Stimulated activated CD8-positive, alpha-beta memory T cell treated with anti-CD3 and anti-CD28 coated beads, Interleukin-15, amount 100 ng/mL, for 1 hour (primary cell): ENCODE results near the gene NUDT4B.
"Not testable (repeated sequence)": the region's sequence is repeated elsewhere in the genome, so short reads cannot be mapped to it uniquely, and the experiment has no call there.

ENCODE experiments used
- DNase-seq: peaks from one replicate; pipeline ENCODE4 v3.0.0-alpha.2; 2020; ENCODE audit warnings: low read depth

Gene NUDT4B

GRCh38 chr1:148748563-148749334, at the start of gene NUDT4B:
NUDT4B (plus strand) TSS chr1:148748774; CDS start chr1:148748953, 179 bp downstream.
- not testable (repeated sequence) for DNase-seq

DNA sequence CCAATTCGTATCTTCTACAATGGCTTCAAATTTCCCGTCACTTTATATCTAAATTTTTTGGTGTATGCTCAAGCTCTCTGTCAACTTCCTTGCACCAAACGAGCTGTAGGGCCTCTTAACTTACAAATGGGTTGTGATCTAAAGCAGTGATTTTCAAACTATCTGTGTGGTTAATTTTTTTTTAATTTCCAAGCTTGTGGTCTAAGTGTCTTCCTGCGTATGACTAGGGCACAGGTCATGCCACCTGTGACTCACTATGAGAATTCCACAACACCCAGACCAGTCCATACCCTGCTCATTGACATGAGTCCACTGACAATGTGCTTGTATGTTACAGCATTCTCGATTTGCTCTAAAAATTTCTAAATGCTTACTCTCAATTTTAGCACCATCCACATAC, 49.2 kb upstream of the NUDT4B start:
- not testable (repeated sequence) for DNase-seq

GRCh38 chr1:148702242-148702641, 46.3 kb upstream of the NUDT4B start:
- not testable (repeated sequence) for DNase-seq

DNA sequence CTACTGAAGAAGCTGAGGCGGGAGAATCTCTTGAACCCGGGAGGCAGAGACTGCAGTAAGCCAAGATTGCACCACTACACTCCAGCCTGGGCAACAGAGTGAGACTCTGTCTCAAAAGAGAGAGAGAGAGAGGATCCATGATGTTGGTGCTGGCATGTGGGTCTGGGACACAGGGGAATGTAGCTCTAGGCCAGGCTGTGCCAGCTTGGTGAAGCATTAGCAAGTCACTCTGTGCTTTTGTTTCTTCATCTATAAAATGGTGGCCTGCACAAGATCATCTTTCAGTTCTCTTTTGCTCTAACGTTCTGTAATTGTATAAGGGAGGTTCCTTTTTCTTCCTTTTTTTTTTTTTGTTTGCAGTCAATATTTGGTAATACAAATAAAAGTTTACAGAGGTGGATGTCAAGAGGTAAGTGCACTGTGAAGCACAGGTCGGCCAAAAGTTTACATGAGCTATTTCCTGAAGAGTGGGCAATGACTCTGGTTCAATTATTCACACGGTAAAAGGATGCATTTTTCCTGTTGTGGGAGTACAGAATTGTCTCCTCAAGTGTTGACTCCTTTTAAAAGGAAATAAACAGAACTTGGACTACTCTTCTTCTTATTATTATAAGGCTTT, 44.5 kb upstream of the NUDT4B start:
- not testable (repeated sequence) for DNase-seq

DNA sequence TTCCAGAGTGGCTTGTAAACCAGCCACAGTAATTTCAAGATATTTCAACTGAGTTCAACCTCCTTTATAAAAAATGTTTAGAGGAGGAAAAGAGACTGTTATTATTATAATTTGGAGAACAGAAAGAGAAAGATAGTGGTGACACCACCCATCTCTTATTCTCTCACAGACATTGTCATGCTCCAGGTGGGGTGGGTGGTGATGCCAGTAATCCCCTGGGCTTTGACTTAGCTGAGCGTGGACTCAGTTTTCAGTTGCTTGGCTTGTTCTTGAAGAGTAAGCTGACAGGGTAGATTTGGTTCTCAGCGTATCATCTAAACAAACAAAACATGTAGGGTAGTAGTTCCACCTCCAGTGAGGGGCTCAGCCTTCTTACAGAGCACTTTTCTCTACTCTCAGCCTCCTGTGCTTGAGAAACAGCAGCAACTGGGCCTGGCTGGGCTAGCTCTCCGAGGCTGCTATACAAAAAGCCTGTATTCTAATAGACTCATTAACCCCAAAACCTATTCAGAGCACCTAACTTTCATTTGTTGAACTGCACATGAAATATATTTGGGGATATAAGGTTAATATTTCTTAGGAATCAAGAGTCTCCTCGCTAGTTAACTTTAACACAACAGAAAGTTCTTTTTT, 43.1 kb upstream of the NUDT4B start:
- not testable (repeated sequence) for DNase-seq

- DNase-seq: not testable (repeated sequence)
Observed at GRCh38 chr1:148708779-148709333, 39.7 kb upstream of the NUDT4B start.

DNA sequence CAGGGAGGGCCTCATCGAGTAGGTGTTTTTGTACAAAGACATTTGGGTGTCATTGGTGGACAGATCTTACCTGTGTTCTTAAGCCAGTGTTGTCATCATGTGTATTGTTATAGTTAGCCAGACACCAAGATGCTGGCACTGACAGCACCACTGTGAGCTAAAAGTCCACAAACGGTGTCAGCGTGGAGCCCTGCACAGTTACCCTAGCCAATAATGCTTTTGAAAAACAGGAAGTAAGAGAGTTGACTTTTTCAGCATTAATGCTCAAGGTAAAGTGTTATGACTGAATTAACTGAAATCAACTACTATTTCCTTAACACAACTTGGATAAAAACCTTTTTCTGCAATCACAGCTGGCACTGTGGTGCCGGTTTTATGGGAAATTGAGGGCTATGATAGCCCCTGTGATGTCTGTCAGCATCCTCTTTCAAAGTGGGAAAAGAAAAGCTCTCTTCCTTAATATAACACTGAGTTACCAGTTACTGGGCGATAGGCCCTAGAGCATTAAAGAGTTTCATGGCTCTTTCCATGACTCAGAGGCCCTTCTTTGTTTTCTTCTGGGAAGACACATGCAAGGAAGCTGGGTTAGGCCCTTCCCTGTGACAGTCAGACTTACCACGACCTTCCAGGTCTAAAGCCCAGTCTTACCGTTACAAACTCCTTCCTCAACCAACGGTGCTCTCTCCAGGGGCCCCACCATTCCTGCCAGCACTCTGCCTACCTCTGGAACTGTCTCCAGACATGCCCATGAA, 37.6 kb upstream of the NUDT4B start:
- not testable (repeated sequence) for DNase-seq

GRCh38 chr1:148712353-148712752, 36.2 kb upstream of the NUDT4B start:
- not testable (repeated sequence) for DNase-seq

DNA sequence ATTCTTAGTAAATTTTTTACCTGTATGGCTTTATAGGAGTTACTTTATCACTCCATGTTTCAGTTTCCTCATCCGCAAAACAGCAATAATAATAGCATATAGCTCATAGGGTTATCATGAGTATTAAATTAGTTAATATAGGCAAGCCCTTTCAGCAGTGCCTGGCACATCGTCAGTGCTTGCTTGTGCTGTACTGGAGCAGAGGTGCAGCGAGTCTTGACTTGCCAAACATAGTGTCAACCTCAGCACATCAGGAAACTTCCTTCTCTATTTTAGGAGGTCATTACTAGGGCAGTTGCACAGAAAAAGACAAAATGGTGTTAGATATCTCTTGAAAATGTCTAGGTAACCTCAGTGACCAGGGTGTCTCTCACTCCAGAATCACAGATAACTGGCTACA, 33.1 kb upstream of the NUDT4B start:
- DNase-seq: not testable (repeated sequence)

DNA sequence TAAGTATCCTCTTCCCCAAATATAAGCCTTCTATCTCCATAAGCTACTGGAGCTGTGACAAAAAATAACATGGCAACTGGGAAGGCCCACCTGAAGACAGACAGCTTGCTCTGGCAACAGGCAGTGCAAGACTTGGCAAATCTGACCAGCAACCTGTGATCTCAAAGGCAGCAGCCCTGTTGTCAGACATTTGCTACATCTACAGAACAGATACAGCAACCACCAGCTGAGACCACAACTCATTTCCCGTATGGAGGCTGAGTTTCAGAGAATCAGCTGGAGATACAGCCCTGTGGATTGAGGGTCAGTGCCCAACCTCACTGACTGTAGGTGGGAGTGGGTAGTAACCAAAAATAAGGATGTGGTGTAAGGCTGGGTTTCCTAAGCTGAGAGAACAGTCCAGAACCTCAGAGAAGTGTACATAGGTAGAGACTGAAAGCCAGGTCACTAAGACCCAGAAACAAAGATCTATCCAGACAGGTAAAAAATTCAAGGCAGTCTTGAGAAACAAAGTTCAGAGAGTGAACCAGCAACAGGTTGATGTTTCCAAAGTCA, 31.5 kb upstream of the NUDT4B start:
- DNase-seq: not testable (repeated sequence)

- not testable (repeated sequence) for DNase-seq
Observed at GRCh38 chr1:148720918-148721317, 27.7 kb upstream of the NUDT4B start.

DNA sequence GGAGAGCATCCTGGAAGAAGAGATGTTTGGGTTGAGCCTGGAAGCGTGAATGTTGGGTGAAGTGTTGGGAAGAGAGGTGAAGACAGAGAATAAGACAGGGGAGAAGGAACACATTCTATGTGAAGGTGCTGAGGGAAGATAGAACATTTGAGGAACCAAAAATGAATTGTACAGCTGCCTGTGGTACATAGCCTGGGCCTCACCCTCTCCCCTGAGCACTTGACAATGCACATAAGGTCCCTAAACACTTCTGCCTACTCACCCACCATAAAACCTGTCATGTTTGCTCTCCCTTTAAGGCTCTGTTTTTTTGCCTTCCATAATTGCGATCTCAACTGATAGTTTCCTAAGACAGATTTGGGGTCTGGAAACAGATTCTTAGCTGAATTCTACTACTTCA, 25.8 kb upstream of the NUDT4B start:
- not testable (repeated sequence) for DNase-seq

- DNase-seq: not testable (repeated sequence)
Observed at GRCh38 chr1:148723515-148723914, 25.1 kb upstream of the NUDT4B start.

DNA sequence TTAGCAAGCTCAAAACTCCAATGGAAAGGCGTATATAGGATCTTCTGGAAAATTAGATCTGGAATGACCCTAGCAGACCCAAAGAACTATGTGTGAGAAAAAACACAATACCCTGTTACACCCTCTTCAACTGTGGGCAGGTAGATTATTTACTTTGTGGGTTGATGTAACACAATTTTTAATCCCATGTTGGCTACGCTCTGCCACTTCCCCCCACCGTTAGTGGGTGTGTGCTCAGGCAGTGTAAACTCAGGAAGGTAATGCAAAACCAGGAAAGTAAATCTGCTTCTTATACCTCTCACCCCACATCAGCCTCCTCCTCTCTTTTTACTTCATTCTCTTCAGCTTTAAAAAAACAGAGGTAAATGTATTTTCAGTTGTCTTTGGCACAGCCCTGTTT, 23.7 kb upstream of the NUDT4B start:
- DNase-seq: not testable (repeated sequence)

DNA sequence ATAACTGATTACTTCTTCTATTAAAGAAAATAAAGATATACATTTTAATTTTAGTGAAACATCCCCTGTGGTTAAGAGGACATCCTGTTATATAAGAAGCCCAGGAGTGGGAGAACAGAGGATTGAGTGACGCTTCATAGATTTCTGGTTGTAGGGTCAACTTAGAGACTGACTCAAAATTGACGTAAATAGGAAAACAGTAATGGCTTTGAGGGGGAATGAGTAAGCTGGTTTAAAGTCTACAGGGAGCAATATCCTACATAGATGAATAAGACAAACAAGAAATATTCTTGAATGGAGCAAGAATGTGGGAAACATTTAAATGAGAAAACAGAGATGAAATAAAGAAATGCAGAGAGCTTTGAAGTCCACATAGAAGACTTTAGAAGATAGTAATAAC, 20.7 kb upstream of the NUDT4B start:
- DNase-seq: not testable (repeated sequence)

DNA sequence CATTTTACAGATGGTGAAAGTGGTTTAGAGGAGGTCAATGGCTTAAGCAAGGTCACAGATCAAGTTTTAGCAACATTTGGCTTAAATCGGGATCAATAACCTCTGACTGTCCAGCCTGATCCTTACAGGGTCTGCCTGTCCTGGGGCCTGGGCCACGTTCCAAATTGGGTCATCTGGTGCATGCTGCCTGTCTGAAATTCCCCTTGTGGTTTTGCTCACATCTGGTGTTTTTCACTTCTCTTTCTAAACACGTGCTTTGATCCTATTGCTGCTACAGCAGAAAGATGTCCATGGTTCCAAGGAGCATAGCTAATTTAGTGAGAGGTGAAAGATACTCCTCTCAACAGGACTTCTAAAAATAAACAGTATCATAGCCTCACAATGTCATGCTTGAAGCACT, 19.4 kb upstream of the NUDT4B start:
- DNase-seq: not testable (repeated sequence)

GRCh38 chr1:148729541-148729940, 19.0 kb upstream of the NUDT4B start:
- DNase-seq: not testable (repeated sequence)

DNA sequence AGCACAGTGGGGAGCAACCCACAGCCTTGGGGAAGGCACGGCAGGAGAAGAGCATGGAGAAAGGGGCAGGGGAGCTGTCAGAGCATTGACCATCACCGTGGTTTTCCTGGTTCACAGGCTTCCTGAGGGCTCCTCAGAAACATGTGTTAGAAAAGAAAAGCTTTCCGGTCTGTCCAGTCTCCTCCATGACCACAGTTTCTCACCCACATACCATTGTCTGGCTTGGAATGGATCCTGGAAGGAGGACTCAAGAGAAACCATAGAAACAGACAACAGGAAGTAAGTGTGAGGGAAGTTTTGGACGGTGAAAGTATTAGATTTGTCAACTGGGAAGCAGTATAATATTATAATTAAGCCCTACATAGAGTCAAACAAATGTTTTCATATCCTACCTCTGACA, 16.3 kb upstream of the NUDT4B start:
- not testable (repeated sequence) for DNase-seq

DNA sequence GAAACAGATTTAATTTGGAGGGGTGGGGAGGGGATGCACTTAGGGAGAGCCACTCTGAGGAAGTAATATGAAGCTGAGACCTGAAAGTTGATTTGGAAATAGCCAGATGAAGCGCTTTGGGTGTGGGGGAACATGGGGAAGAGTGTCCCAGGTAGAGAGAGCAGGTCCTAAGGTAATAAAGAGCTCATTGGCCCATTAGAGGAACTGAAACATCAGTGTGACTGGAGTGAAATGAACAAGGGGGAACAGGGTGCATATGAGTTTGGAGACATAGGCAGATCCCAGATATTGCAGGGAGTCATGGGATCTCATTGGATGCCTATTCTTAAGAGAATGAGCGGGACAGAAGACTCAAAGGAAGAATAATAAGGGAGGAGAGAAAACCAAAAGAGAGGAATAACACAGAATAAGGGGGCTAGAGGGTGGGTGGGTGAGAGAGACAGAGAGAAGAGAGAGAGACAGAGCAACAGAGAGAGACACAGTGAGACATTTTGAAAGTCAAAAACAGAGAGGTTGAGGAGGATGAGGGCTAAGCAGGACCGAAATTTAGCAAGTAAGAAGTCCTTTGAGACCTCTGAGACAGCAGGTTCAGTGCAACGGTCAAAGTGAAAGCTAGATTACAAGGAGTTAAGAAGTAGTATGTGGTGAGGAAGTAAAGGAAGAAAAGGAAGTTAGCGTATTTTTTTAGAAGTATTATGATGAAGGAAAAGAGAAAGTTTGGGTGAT, 14.8 kb upstream of the NUDT4B start:
- DNase-seq: not testable (repeated sequence)

DNA sequence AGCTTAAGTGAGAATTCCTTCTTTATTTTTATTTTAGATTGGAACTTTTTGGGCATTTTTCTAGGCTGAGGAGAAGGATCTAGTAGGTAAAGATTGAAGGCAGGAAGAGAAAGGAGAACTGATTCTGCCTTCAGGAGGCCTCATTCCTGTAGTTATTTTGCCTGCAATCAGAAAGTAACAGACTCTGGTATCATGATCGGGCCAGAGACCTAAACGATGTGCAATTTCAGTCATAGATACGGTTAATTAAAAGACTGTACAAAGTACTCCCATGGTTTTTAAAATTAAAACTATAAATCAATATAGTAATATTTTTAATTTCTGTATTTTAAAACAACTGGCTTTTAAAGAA, 14.3 kb upstream of the NUDT4B start:
- not testable (repeated sequence) for DNase-seq

DNA sequence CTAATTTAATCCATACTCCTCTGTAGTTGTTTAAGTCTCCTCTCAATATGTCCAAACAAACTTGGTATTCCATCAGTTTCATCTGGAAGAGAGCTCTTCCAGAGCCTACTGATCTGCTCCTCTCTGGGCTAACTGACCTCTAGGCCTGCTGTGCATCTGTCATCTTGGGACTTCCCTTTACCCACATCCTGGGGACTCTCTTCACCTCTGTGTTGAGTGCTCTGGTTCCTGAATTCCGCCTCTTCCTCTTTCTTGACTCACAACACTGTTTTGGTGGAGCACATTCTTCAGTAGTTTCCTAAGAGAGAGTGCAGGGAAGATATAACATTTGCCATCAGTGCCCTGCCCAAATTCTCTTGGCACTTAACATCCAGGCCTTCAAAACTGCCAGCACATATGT, 13.0 kb upstream of the NUDT4B start:
- DNase-seq: not testable (repeated sequence)
